Skeletal muscle satellite cell (primary cell): ENCODE data around the gene RASGRP1.

Experiments used
- H3K27me3 ChIP-seq: 2 replicates; pipeline ENCODE4 v1.7.0; 2013; ENCODE audit warnings: low read length; ENCODE audit not compliant: control insufficient read depth, insufficient read depth
- H3K36me3 ChIP-seq: 2 replicates; pipeline ENCODE4 v1.7.0; 2013; ENCODE audit warnings: mild to moderate bottlenecking, control low read depth, low read length; ENCODE audit not compliant: insufficient read depth
- H3K4me1 ChIP-seq: 2 replicates; pipeline ENCODE4 v1.7.0; 2013; ENCODE audit warnings: low read length; ENCODE audit not compliant: control insufficient read depth, insufficient read depth
- H3K4me2 ChIP-seq: 2 replicates; pipeline ENCODE4 v1.7.0; 2013; ENCODE audit warnings: mild to moderate bottlenecking, low read length
- H3K4me3 ChIP-seq: 2 replicates; pipeline ENCODE4 v1.7.0; 2013; ENCODE audit warnings: low read length
- H3K9ac ChIP-seq: 2 replicates; pipeline ENCODE4 v1.7.0; 2013; ENCODE audit warnings: mild to moderate bottlenecking, low read depth, low read length, moderate library complexity
- H3K9me3 ChIP-seq: replicated peaks from 2 replicates; pipeline ENCODE4 v1.7.0; 2013; ENCODE audit warnings: mild to moderate bottlenecking, control low read depth, low read length

RASGRP1 gene

DNA sequence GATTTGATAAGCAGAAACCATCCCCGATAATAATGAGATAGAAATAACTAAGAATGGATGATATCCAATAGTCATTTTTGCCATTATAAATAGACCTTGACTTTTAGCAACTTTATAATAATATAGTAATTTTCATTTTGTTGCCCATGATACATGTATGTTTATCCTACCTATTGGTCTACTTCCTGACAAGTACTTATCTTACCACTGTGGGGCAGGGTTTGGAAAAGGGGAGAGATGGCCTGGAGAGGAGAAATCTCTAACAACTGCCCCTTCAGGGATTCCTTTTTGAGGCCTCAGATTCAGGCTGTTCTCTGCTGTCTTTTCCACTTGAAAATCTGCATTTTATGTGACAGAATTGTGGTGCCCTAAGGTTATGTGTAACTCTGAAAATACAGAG is 68.5 kb downstream of the RASGRP1 start:
- H3K4me3 ChIP-seq, result no peak overlapping the region
- H3K36me3 ChIP-seq, result no peaks in the 10 kb centered on the region
- no peak overlapping the region for H3K4me2 ChIP-seq
- H3K4me1 ChIP-seq, result peaks cover 2% of the 10 kb centered on the region
- no peak overlapping the region for H3K9ac ChIP-seq
- H3K27me3 ChIP-seq, result no peaks in the 10 kb centered on the region
- H3K9me3 ChIP-seq, result no peaks in the 10 kb centered on the region

DNA sequence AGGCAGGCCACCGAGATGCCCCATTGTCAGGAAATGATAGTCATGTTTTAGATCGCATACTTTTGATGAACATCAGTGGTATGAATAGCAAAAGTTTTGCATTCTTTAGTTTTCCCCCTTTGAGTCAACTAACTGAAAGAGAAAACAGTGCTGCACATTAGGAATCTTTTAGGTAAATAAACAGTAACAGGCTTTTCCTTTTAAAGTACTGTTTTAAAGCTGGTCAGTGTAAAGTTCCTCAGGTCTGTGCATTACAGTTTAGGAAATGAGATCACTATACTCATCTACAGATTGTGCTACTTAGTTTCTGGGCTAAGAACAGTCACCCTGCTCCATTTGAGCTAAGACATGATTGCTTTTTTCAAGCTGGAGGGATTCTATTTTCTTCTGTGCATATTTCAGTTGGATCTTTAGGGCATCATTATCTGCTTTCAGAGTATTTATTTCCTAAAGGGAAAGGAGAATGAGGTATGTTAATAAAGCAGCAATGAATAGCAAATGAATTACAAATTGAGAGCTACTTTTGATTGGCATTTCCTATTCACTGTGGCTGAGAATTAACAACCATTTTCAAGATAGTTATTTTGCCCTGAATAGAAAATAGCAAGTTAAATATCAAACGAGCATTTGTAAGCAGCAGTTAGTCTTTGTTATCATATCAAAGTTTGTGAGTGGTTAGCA is 74.2 kb downstream of the RASGRP1 start:
- Histone ChIP-seq H3K4me3 (no peak overlapping the region), H3K9me3 (no peaks in the 10 kb centered on the region), H3K27me3 (no peaks in the 10 kb centered on the region), H3K36me3 (peaks cover 2% of the 10 kb centered on the region), H3K9ac (no peak overlapping the region), H3K4me1 (peaks cover 18% of the 10 kb centered on the region), H3K4me2 (peak overlapping the region; percentile 30)

DNA sequence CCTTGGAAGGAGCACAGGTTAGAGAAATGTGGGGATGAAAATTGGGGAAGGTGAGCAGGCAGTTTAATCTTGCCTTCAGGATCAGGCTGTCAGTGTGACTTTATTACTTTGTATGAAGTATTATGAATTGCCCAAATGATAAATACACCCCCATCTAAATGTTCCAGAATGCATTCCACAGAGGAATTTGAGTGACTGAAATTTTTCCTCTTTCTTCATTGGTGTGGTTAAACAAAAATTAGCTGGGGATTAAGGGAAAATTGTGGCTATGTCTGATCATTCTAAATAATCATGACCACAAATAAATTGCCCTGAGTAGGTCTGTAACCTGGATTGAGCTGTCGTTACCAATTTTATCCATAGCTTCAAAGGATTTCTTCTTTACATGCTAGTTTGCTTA is 77.2 kb downstream of the RASGRP1 start:
- Histone ChIP-seq H3K4me2 (no peak overlapping the region), H3K4me1 (peaks cover 18% of the 10 kb centered on the region), H3K9ac (no peak overlapping the region), H3K36me3 (peaks cover 8% of the 10 kb centered on the region), H3K9me3 (no peaks in the 10 kb centered on the region), H3K27me3 (no peaks in the 10 kb centered on the region), H3K4me3 (no peak overlapping the region)

DNA sequence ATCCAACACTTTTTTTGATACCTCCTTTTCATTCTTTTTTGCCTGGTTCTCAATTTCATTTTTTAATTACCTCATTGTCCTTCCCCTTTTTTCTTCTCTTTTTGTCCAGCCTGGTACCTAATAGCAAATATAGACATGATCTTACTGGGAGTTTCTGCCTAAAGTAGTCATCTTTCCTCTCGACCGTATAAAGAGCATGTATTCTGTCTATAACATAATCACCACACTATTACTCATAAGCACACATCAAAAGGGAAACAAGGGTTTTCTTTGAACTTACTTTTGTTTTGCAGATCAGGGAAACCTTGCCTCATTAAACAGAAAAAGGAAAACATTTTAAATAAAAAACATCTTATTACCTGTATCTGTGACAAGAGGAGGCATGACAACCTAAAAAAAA is 77.7 kb downstream of the RASGRP1 start:
- Histone ChIP-seq H3K9ac (no peak overlapping the region), H3K4me2 (no peak overlapping the region), H3K4me1 (peaks cover 18% of the 10 kb centered on the region), H3K36me3 (peaks cover 12% of the 10 kb centered on the region), H3K9me3 (no peaks in the 10 kb centered on the region), H3K4me3 (no peak overlapping the region), H3K27me3 (no peaks in the 10 kb centered on the region)

DNA sequence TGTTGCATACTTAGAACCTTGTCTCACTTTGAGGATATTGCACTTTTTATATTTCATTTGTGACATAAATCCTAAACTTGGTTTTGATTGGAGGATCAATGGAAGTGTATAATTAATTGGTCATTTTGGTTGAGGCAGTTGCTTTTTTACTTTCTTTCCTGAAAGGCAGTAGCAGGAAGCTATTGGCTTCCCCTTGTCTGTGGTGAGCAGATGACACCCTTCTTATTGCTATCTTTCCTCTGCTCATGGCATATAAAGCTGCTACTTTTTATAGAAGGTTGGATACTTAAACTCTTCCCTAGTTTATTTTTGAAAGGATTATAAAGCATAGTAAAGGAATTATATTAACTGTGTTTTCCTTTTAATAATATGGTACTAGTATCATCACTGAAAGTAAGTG is 82.0 kb downstream of the RASGRP1 start:
- H3K4me2 ChIP-seq, result no peak overlapping the region
- H3K4me3 ChIP-seq, result no peak overlapping the region
- peaks cover 15% of the 10 kb centered on the region for H3K4me1 ChIP-seq
- no peaks in the 10 kb centered on the region for H3K9me3 ChIP-seq
- H3K27me3 ChIP-seq, result no peaks in the 10 kb centered on the region
- no peak overlapping the region for H3K9ac ChIP-seq
- peaks cover 16% of the 10 kb centered on the region for H3K36me3 ChIP-seq

DNA sequence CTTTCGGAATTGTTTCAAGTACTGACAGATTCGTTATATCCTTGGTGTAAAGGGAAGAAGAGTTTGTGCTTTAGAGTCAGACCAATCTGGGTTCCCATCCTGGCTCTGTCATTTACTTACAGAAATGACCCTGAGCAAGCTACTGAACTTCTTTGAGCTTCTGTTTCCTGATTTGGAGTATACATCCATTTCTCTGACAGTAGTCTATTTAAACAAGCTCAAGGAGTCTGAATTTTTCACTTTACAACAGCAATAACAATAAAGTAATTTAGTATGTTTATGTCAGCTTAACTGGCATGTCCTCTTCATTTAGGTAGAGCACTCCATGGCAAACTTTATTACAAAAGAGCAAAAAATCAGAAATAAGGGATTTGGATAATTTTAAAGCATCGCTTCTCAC is 82.9 kb downstream of the RASGRP1 start:
- no peaks in the 10 kb centered on the region for H3K9me3 ChIP-seq
- H3K36me3 ChIP-seq, result peaks cover 16% of the 10 kb centered on the region
- no peaks in the 10 kb centered on the region for H3K27me3 ChIP-seq
- H3K4me2 ChIP-seq, result no peak overlapping the region
- peaks cover 15% of the 10 kb centered on the region for H3K4me1 ChIP-seq
- H3K9ac ChIP-seq, result no peak overlapping the region
- no peak overlapping the region for H3K4me3 ChIP-seq

DNA sequence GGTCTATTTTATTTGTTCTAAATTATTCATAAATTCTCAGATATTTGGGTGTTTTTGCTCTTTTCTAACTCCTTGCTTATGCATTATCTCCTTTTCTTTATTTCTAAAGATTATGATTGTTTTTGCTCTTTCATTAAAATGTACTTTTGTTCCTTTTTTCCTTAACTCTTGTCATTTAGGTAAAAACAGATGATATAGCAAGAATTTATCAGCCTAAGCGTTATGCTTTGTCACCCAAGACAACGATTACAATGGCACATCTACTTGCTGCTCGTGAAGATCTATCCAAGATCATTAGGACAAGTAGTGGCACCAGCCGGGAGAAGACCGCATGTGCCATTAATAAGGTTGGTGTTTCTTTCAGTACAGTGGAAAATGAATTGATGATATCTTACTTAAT is 83.5 kb downstream of the RASGRP1 start:
- H3K4me2 ChIP-seq, result no peak overlapping the region
- H3K9me3 ChIP-seq, result no peaks in the 10 kb centered on the region
- H3K9ac ChIP-seq, result no peak overlapping the region
- no peaks in the 10 kb centered on the region for H3K27me3 ChIP-seq
- peaks cover 16% of the 10 kb centered on the region for H3K36me3 ChIP-seq
- H3K4me3 ChIP-seq, result no peak overlapping the region
- peaks cover 15% of the 10 kb centered on the region for H3K4me1 ChIP-seq

DNA sequence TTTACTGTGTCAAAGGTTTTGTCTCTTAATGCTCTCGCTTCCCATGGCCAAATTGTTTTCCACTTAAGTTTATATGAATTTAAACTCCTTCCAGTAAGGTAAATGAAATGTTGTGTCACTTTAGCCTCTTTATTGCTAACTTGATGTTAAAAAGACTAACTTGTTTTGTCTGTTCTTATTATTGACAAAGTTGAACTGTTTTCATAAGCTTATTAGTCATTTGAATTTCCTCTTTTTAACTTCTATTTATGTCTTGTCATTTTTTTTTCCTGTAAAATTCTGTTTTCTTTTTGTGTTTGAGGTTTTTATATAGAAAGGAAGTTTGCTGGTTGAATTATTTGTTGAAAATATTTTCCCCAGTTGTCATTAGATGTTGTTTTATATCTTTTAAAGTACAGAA is 84.9 kb downstream of the RASGRP1 start:
- Histone ChIP-seq H3K27me3 (no peaks in the 10 kb centered on the region), H3K4me2 (peak overlapping the region; percentile 5), H3K4me1 (peaks cover 15% of the 10 kb centered on the region), H3K4me3 (no peak overlapping the region), H3K9me3 (no peaks in the 10 kb centered on the region), H3K9ac (no peak overlapping the region), H3K36me3 (peaks cover 13% of the 10 kb centered on the region)

DNA sequence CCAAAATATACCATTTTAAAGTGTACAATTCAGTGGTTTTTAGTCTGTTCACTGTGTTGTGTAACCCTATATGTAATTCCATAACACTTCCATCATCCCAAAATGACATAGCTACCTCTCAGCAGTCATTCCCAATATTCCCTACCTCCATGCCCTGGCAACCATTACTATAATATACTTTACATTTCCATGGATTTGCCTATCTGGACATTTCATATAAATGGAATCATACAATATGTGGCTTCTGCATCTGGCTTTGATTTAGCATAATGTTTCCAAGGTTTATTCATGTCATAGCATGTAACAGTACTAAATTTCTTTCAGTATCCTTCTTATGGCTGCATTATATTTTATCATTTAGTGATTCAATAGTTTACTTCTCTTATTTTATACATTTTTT is 85.3 kb downstream of the RASGRP1 start:
- H3K4me2 ChIP-seq, result no peak overlapping the region
- no peaks in the 10 kb centered on the region for H3K27me3 ChIP-seq
- H3K4me3 ChIP-seq, result no peak overlapping the region
- no peak overlapping the region for H3K9ac ChIP-seq
- H3K36me3 ChIP-seq, result peaks cover 18% of the 10 kb centered on the region
- H3K9me3 ChIP-seq, result no peaks in the 10 kb centered on the region
- peaks cover 15% of the 10 kb centered on the region for H3K4me1 ChIP-seq

DNA sequence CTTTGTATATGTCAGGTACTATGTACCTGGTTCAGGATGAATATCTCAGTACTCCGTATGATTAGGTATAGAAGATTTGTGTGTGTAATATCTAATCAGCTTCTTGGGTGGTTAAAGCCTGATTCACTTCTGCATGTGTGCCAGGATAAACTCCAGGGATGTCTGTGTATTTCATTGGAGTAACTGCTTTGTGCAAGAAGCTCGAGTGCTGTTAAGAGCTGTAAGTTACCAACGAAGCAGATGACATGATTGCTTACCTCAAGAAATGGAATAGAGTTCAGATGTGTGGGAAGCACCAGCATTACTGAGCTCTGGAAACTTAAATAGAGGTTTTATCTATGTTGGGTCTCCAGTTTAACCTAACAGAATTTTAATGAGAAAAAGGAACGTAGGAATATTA is 87.0 kb downstream of the RASGRP1 start:
- H3K27me3 ChIP-seq, result no peaks in the 10 kb centered on the region
- no peak overlapping the region for H3K4me3 ChIP-seq
- no peaks in the 10 kb centered on the region for H3K9me3 ChIP-seq
- peaks cover 15% of the 10 kb centered on the region for H3K4me1 ChIP-seq
- no peak overlapping the region for H3K4me2 ChIP-seq
- H3K36me3 ChIP-seq, result peaks cover 18% of the 10 kb centered on the region
- no peak overlapping the region for H3K9ac ChIP-seq

DNA sequence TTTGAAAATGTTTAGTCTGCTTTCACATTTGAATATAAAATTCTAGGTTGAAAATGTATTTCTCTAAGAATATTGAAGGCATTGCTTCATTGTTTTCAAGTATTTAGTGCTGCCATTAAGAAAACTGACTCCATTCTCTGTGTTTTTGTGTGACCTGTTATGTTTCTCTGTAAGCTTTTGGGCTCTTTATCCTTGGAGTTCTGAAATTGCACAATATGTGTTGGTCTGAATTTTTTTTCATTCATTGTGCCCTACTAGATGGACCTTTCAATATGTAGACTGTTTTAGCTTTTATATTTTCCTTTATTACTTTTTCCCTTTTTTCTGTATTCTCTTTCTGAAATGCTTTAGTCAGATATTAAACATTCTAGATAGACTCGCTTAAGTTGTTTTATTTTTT is 88.5 kb downstream of the RASGRP1 start:
- H3K9me3 ChIP-seq, result no peaks in the 10 kb centered on the region
- no peak overlapping the region for H3K4me2 ChIP-seq
- H3K4me3 ChIP-seq, result no peak overlapping the region
- no peaks in the 10 kb centered on the region for H3K27me3 ChIP-seq
- no peak overlapping the region for H3K9ac ChIP-seq
- H3K4me1 ChIP-seq, result peaks cover 15% of the 10 kb centered on the region
- H3K36me3 ChIP-seq, result peaks cover 7% of the 10 kb centered on the region

DNA sequence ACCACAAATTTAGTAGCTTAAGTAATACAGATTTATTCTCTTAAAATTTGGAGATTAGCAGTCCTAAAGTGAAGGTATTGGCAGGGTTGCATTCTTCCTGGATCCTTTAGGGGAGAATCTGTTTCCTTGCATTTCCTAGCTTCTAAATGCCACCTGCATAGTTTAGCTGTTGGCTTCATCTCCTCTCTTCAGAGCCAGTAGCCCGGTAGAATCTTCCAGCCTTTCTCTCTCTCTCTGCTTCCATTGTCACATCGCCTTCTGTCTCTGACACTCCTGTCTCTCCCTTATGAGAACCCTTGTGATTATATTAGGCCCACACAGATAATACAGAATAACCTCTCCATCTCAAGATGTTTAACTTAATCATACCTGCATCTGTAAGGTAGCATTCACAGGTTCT is 89.3 kb downstream of the RASGRP1 start:
- Histone ChIP-seq H3K36me3 (peaks cover 9% of the 10 kb centered on the region), H3K4me1 (peaks cover 14% of the 10 kb centered on the region), H3K27me3 (no peaks in the 10 kb centered on the region)

More for the DNA sequence above, 89.3 kb downstream of the RASGRP1 start:
- no peak overlapping the region for H3K4me3 ChIP-seq
- H3K4me2 ChIP-seq, result no peak overlapping the region
- no peak overlapping the region for H3K9ac ChIP-seq
- no peaks in the 10 kb centered on the region for H3K9me3 ChIP-seq
